Renal cortical epithelial cell (primary cell): Measurements from ENCODE around the gene RAB1B. TPM values are rescaled to one million over a fixed set of nuclear protein-coding genes. Genes with fewer than 3 reads are reported as not detected.
A peak's percentile ranks its signal among the peaks of the same experiment; 100 is the strongest.
"Not testable (repeated sequence)": the region's sequence is repeated elsewhere in the genome, so short reads cannot be mapped to it uniquely, and the experiment has no call there.

Experiments used
- DNase-seq: peaks from one replicate; pipeline ENCODE4 v3.0.0-alpha.2; 2011; ENCODE audit warnings: low read depth
- total RNA-seq: library from RNA; depleted of rRNA; stranded (reverse); fragments of >200 nt; gene quantifications from 2 replicates; pipeline ENCODE4 v1.2.3, GENCODE V29; 2014

Gene RAB1B
- total RNA-seq, 1 donor from 2014 or later = 140 TPM

DNA sequence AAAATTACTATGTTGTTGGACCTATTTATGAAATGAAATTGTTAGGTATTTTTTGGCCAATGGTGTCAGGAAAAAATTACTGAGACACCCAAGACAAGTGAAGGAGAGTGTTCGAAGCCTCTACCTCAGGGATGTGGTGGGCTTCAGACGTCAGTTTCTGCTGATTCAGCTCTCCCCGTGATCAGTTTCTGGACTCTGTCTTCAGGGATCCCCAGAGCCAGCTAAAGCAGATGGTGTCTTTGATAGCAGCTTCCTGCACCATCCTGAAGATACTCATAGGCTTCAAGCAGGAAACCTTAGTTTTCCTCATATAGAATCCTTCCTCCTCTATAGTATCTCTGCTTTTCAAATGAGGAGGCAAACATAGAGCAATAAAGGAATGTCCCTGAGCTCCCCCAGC is 41.0 kb downstream of the RAB1B start:
- DNase-seq = no peak

- DNase-seq = no peak
These were observed 41.9 kb downstream of the RAB1B start for GRCh38 chr11:66310324-66310723.

DNA sequence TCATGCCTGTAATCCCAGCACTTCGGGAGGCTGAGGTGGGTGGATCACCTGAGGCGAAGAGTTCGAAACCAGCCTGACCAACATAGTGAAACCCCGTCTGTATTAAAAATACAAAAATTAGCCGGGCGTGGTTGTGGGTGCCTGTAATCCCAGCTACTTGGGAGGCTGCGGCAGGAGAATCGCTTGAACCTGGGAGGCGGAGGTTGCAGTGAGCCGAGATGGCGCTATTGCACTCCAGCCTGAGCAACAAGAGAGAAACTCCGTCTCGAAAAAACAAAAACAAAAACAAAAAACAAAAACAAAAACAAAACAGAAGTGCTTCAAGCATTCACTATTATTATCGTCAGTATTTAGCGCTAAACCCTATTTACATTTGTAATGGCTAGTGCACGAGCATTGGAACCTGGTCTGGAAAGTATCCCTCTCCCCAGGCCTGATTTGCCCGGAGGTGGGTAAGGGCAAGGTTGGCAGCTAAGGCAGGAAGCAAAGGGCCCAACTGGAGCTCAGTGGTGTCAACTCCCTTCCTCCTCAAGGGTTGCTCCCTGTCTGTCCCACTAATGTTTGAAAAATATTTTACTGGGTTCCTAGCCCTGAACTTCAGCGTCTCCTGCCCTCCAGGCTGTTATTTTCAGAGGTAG is 42.5 kb downstream of the RAB1B start:
- DNase-seq = not testable (repeated sequence)

- no peak for DNase-seq
These were observed 43.1 kb downstream of the RAB1B start for GRCh38 chr11:66311470-66311964.

DNA sequence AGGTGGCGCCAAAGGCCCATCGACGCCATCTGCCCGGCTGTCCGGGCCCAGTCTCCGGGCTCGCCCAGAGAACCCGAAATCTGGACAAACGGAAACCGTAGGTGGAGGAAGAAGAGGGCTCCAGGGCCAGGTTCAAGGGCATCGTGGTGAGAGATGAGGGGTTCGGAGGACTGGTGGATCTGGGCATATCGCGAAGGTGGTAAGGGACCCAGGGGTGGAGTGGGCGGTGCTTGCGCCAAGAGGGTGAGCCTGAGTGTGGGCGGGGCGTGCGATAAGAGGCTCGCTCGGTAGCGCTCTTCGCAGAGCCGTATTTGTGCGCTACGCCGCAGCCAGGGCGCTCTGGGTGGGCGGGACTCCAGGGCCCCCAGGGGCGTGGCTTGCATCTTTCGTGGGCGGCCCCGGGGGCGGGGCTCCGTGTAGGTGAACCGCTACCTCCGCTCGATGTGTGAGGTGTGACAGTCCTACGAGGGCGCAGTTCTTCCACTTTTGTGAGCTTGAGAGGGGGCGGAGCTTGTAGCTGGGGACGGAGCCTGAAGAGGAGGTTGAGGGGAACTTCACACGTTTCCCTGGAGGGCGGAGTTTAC is 43.6 kb downstream of the RAB1B start:
- DNase-seq = peak; percentile 87

DNA sequence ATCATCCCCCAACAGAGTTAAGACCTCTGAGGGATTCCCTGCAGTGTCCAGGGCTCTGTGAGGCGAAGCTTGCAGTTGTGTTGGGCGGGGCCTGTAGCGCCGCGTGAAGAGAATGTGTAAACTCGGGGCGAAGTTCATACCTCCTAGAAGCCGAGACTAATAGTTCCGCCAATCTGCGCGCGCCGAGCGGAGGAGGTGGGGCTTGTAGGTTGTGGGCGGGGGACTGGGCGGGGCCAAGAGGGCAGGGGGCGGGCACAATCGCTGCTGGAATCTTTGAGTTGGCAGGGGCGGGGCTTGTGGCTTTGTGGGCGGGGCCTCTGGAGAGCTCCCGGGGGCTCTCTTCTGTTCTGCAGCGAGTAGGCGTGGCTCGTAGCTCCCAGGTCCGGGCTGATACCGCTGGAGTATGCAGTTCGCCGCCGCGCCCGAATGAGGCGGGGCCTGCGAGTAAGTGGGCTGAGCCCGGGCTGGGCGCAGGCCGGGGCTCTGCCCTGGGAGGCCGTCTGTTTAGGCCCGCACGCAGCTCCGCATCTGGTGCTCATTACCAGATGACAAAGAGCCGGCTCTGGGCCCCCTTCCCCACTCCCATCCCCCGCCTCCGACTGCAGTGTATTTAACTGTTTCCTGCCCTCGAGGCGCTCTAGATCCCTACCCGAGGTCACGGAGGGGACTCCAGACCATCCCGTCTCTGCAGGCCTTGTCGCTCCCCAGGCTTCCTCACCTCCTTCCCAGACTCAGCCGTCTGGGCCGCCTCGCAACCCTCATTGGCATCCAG is 44.3 kb downstream of the RAB1B start:
- DNase-seq = peak; percentile 92

- no peak for DNase-seq
These were observed 45.1 kb downstream of the RAB1B start for GRCh38 chr11:66313321-66314185.

- DNase-seq = no peak
These were observed 45.7 kb downstream of the RAB1B start for GRCh38 chr11:66314186-66314501.

- no peak for DNase-seq
These were observed 46.4 kb downstream of the RAB1B start for GRCh38 chr11:66314561-66315497.

DNA sequence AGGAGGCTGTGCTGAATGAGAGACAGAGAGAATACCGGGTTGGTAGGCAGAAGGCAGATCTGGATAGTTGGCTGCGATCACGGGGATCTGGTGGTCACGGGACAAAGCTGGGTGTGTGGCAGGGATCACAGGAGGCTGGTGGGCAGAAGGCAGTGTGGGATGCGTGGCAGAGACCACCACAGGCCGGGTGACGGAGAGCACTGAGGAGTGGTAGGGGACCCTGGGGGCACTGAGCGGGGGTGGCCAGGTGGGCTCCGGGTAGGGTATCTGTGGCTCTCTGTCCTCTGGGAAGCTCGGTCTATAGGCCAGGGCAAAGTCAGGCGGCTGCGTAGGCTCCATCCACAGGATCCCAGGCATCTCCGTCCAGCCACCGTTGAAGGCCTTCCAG is 47.1 kb downstream of the RAB1B start:
- DNase-seq = no peak

GRCh38 chr11:66315921-66316811 is 47.7 kb downstream of the RAB1B start:
- no peak for DNase-seq

- no peak for DNase-seq
These were observed 48.4 kb downstream of the RAB1B start, which contains the start of gene CD248 for GRCh38 chr11:66316849-66317251. Gene CD248 (minus strand): TSS chr11:66317044. CDS start chr11:66317027, 17 bp downstream.

- no peak for DNase-seq
These were observed 48.9 kb downstream of the RAB1B start for GRCh38 chr11:66317322-66317722.

GRCh38 chr11:66317723-66318599 is 49.5 kb downstream of the RAB1B start:
- peak; percentile 72 for DNase-seq

DNA sequence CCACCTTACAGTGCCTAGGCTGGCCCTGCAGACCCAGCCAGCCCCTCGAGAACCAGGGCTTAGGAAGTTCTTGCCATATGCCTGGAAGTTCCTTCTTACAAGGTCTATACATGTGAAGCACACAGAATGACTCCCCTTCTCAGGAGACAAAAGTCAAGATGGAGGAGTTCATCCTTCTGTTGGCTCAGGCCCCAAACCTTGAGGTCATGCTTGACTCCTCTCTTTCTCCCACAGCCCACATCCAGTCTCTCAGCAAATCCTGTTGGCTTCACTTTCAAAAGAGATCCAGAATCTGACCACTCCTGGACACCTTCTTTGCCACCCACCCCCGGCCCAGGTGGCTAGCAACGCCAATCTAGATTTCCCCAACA is 50.1 kb downstream of the RAB1B start:
- DNase-seq = no peak

DNA sequence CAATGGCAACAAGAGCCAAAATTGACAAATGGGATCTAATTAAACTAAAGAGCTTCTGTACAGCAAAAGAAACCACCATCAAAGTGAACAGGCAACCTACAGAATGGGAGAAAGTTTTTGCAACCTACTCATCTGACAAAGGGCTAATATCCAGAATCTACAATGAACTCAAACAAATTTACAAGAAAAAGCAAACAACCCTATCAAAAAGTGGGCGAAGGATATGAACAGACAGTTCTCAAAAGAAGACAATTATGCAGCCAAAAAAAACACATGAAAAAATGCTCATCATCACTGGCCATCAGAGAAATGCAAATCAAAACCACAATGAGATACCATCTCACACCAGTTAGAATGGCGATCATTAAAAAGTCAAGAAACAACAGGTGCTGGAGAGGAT is 51.9 kb downstream of the RAB1B start:
- not testable (repeated sequence) for DNase-seq

DNA sequence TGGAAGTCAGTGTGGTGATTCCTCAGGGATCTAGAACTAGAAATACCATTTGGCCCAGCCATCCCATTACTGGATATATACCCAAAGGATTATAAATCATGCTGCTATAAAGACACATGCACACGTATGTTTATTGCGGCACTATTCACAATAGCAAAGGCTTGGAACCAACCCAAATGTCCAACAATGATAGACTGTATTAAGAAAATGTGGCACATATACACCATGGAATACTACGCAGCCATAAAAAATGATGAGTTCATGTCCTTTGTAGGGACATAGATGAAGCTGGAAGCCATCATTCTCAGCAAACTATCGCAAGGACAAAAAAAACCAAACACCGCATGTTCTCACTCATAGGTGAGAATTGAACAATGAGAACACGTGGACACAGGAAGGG is 52.3 kb downstream of the RAB1B start:
- DNase-seq = not testable (repeated sequence)

- no peak for DNase-seq
These were observed 53.2 kb downstream of the RAB1B start for GRCh38 chr11:66321606-66322005.
